ENCODE results near the gene SCN9A.
"Not testable (repeated sequence)": the region's sequence is repeated elsewhere in the genome, so short reads cannot be mapped to it uniquely, and the experiment has no call there.

Gene SCN9A

DNA sequence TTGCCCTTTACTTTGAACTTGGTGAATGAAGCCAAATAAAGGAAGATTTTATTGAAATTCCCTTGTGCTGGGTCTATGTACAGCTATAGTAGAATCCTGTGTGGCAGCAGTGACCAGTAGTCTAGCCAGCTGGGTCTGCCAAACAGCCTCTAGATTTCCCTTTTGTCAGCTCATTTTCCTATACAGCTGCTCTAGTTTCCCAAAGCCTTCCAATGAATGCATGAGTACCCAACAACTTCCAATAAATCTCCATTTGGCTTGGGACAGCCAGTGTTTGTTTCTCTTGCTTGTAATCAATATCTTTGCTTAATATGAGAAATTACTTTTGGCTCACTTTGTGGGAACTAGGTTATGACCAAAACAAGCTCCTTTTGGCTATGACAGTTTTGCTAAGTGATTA lies 43.6 kb downstream of the SCN9A start:
- no peak for DNase-seq

DNA sequence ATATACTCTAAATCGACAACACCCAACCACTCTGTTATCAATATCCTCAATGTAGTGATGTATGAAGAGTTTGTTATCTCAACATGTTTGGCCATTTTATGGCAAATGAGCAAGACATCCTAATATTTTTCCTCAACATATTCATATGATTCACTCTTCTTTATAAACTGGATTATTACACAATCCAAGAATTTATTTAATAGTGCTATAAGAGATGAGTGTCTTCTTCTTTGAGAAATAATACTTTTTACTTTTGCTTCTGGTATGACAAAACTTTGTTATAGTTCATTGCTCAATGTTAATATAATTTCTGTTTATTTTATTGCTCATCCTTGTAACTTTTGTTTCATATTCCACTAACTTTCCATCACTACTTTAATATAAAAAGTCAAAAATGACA lies 44.3 kb downstream of the SCN9A start:
- DNase-seq, result no peak

DNA sequence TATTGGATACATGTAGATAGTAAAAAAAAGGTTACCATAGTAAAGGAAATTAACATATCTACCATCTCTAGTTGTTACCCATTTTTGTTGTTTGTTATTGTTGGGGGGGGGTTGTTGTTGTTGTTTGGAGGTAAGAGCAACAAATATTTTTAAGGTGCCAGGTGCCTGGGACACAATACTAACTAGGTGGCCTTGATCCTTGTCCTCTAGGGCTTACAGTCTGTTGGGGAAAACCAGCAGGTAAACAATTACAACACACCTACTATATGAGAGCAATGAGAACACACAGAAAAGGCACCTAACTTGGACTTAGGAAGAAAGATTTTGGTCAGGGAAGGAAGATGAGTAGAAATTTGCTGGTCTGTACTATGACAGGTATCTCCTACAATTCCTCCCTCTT lies 46.3 kb downstream of the SCN9A start:
- DNase-seq, result no peak

DNA sequence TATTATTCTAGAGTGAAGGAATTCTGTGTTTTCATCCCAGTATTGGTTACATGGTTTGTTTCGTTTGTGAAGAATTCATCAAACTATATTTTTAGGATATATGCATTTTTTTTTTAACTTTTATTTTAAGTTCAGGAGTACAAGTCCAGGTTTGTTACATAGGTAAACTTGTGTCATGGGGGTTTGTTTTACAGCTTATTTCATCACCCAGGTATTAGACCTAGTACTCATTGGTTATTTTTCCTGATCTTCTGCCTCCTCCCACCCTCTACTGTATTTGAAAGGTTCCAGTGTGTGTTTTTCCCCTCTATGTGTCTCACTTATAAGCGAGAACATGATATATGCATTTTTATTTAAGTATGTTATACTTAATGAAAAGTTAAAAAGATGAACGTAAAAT lies 47.6 kb downstream of the SCN9A start:
- DNase-seq, result no peak

DNA sequence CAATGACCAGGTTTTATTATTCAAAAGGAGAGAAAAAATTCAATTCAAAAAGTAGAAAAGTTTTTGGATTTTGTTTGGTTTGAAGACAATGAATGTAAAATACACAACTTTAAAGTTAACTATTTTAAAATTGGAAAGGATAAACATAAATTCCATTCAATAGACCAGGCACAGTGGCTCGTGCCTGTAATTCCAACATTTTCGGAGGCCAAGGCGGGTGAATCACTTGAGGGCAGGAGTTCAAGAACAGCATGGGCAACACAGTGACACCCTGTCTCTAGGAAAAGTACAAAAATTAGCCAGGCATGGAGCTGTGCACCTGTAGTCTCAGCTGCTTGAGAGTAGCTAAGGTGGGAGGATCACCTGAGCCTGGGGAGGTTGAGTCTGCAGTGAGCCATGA lies 54.7 kb downstream of the SCN9A start:
- DNase-seq, result no peak

DNA sequence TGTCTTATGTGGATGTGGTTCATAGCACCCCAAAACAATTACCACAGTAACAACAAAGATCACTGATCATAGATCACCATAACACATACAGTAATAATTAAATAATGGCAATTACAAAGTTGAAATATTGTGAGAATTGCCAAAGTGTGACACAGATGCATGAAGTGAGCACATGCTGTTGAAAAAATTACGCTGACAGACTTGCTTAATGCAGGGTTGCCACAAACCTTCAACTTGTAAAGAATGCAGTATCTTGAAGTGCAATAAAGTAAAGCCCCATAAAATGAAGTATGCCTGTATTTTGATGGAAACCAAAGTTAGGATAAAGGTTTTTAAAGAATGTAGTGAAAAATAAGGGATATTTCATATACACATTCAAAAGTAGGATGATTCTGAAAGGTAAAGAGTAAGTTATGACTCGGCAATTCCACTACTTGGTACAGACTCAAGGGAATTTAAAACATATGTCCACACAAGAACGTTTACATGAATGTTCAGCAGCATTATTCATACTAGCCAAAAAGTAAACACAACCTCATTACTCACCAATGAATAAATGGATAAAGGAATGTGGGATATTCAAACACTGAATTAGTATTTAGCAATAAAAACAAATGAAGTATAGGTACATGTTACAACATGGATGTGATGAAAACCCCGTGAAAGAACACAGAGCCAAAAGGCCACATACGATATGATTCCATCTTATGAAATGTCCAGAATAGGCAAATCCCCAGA lies 61.6 kb downstream of the SCN9A start:
- no peak for DNase-seq

DNA sequence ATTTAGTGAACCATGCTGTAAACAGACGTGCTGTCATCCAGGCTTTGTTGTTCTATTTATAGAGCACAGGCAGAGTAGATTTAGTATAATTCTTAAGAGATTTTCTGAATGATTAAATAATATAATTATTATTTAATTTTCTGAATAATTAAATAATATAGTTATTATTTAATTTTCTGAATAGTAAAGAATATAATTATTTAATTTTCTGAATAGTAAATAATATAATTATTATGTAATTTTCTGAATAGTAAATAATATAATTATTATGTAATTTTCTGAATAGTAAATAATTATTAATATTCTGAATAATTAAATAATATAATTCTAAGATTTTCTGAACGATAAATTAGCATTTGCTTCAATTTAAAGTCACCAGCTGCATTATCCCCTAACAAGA lies 62.9 kb downstream of the SCN9A start:
- DNase-seq, result not testable (repeated sequence)

DNA sequence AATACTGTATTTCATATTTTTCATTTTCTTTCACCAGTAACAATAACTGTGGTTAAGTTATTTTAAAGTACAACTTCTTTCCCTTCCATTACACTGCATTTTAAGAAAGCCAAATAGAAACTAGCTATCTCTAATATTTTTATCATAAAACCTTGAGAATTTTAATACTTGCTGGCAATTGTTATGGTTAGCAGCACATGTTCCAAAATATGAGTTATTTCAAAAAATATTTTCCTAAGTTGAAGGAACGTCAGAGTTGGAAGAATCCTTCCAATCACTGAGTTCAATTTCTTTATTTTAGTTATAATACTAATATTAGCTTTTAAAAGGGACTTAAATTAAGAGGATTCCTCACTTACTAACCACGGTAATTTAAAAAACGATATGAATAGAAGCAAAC lies 68.4 kb downstream of the SCN9A start:
- DNase-seq, result no peak

DNA sequence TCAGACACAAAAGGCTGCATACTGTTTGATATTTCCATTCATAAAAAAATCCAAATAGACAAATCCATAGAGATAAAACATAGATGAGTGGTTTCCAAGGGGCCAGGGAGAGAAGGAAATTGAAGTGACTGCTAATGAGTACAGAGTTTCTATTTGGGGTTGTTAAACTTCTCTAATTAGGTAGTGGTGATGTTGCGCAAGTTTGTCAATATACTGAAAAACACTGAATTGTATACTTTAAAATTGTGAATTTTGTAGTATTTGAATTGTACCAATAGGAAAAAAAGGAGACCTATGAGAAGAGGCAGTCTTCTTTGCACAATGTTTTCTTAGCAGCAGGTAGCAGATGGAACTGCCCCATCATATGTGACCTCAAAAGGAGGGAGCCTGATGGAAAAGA lies 71.1 kb downstream of the SCN9A start:
- no peak for DNase-seq

DNA sequence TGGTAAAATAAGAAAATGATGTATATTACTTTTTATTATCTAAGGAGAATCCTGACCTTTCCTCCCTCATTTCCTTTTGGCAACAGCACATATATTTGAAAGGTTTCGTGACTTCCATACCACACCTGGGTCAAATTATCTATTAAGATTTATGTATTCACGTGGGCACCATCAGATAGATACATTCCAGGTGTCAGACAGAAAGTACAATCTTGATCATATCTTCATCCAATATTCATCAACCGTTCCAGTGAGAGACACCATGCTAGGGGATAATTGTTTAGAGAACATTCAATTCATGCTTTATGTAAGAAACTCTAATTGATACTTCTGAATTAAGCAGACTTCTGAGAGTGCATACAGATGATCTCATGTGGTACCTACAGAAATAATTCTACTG lies 73.7 kb downstream of the SCN9A start:
- no peak for DNase-seq

DNA sequence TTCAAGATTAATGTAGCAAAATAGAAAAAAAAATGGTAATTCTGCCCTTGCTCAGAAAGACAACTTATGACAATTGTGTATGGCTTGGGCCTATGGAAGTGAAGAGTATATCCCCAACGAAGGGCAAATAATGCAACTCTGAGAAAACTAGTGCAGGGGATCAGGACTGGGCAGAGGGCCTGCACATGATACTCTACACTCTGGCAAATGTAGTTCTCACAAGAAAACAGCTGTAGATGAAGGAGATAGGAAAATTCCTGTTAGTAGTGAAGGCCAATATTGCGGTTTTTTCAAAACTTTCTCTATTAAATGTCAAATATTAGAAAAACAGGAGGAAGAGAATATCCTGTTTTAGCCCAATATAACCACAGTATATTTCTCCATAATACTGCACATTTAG lies 77.8 kb downstream of the SCN9A start:
- no peak for DNase-seq

DNA sequence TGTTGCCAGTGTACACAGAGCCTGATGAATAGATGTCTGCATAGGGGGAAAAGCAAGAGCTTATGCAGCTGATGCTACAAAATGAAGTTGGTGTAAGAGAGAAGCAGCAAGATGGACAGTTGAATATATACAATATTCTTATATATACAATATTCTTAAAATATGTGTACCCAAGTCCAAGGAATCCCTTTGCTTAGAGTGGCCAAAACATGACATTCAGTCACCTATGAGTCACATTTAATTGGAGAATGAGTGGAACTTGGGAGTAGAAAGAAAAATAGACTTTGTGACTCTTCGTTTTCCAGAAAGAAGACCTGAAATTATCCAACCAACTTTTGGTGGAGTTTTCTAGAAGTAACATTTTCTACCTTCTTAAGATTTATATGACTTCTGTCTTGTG lies 81.8 kb downstream of the SCN9A start:
- no peak for DNase-seq

DNA sequence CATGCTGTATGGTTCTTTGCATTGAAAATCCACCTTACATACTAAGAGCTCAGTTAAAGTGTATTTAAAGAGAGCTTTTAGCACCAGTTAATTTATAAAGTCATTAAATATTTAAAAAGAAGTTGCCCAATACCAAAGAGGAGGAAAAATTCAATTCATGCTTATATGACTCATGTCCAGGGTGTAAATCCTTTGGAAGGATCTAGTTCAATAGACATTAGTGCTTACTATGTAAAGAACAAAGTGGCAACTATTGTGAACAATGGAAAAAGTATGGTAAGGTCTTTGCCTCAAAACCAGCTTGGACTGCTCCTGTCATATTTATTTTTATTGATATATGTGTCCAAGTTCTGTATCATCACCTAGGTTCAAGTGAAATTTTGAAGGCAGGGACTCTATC lies 90.5 kb downstream of the SCN9A start:
- DNase-seq, result no peak

DNA sequence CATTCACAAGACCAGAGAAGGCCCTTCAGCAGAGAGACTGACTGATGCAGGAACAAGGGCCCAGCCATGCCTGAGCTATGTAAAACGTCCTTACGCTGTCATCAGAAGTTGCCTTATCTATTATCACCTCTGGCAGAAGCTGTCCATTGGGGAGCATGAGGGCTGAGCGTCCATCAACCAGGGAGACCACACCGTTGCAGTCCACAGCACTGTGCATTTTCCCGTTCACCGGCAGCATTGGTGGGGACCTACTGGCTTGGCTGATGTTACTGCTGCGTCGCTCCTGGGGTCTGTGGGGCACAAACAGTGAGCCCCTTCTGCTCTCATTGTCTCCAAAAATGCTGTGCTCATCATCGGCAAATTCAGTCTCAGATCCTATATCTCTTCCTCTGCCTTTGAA lies 91.4 kb downstream of the SCN9A start:
- DNase-seq, result no peak

DNA sequence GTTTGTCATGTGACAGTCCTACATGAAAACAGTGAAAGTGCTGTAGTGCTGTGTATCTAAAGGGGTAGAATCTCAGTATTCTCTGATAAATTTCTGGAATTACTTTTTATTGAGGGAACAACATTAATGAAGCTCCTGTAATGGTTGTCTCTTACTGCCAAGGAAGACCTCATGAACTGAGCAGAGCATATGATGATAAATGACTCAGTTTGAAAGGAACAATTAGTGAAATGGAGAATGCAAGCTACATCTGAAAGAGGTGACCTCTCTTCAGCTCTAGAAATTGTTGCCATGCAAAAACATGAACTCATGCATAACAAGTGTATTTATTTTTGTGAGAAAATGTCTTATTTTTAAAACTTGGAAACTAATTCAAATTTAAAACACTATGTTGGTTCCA lies 93.6 kb downstream of the SCN9A start:
- DNase-seq, result no peak

DNA sequence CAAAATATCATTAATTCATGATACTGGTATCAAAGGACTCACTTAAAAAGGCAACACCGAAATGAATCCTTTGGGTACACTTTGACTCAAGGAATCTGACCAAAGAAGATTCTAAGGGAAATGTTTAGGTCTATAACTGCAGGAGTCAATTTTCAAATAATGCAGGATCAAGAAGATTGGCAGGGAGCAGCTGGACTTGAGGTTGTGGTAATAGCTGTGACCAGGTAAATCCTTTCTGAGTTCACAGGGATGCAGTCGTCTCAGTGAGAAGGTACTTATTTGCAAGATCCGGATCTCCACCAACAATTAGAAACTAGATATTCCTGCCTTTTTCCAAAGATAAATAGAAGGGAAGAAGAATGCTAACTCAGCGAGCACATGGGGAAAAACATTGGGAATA lies 96.9 kb downstream of the SCN9A start:
- no peak for DNase-seq

DNA sequence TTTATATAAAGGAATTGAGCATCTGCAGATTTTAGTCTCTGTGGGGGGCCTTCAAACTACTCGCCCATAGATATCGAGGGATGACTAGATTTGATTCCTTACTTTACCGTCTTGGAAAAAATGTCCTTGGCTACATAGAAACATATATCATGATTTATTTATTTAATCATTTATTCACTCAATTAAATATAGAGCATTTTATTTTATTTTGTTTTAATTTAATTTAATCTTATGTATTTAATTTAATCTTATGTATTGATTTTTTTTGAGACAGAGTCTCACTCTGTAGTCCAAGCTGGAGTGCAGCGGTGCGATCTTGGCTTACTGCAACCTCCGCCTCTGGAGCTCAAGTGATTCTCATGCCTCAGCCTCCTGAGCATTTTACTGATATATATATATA lies 105.4 kb downstream of the SCN9A start:
- no peak for DNase-seq

DNA sequence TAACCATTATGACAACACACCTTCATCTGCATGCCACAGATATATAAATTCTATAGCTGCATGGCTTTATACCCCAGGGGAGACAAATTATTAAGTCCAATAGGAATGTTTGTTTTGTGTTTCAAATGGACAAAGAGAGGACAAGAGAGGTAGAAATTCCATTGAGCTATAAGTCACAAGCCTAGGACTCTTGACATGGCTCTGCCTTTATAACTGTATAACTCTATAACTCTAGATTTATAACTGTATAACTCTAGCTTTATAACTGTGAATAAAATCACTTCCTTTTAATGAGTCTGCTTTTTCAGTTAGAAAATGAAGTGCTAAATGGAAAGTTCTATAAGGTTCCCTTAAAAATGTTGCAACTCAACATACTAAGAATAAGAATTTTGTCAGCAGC lies 106.4 kb downstream of the SCN9A start:
- DNase-seq, result no peak

DNA sequence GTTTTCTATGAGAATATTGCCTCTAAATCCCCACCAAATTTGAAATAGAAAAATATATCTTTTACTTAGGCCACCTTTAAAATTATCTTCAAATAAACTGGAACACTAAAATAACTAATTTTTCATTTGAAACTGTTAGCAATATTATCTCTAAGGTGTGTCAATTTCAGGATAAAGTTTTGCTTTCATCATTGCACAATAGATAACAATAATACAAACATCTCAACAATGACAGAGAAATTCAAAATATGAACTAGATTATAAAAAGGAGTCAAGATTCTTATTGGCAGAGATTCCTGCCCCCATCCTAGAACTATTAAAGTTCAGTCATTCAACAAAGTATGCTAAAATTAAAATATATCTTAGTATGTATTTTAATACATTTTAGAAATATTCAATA lies 117.9 kb downstream of the SCN9A start:
- no peak for DNase-seq

DNA sequence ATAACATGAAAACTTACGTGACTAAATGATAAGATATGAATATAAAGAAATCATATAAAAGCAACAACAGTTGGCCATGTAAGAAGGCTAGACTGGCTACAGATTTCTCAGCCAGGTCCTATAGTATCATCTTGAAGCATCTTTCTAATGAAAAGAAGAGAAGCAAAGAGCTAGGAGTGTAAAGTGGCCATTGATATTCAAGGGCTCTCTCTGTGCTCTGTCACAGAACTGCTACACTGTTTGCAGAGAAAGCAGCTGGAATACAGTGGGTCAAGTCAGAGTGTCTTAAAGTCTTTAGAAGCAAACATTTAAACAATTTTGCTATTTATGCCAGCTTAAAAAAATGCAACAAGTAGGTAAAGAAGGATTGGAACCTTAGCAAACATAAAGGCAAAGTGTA lies 118.8 kb downstream of the SCN9A start:
- DNase-seq, result no peak

DNA sequence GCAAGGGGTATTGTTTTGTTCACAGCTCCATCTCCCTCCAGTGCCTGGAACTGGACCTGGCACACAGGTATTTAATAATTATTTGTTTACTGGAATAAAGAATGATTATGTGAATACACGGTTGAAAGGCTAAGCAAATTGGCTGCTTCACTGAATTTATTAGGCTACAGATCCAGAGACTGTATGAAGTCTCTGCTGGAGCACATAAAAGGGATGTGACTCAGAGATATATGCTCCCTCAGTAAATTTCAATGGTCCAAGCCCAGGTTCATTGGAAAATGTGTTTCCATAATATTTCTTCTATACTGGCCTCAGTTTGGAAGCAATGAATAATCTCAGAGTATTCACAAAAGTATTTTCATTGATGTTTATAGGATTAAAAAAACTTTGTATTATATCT lies 126.4 kb downstream of the SCN9A start:
- DNase-seq, result no peak

DNA sequence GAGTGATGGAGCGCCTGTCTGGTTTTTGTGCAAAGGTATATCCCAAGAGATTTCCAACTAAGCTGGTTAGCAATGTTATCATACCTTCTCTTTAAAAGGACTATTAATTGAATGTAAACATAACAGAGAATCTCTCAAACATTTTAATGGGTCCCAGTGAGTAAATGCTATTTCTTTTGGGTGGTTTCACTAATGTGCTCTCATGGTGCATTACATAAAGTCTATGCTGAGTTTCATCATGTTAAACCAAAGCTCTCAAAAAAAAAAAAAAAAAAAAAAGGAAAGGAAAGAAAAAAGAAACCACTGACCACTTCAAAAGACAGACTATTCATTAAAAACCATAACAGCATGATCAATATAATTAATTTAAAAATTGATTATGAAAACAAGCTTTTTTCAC lies 128.8 kb downstream of the SCN9A start:
- no peak for DNase-seq

DNA sequence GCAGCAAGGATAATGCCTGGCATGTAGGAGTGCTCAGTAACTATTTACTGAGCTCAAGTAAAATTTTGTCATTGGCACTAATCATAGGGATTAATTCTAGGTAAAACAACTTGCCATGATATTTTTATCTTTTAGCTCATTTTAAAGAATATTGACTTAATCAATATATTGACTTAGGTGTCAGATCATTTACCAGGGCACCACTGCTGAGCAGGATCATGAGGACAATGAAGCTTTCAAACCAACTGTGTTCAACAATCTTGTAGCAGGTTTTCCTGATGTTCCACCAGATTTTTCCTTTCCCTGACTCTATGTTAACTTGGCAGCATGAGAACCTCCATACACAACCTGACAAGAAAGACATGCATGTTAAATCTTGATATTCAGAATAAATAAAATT lies 133.4 kb downstream of the SCN9A start:
- DNase-seq, result no peak

DNA sequence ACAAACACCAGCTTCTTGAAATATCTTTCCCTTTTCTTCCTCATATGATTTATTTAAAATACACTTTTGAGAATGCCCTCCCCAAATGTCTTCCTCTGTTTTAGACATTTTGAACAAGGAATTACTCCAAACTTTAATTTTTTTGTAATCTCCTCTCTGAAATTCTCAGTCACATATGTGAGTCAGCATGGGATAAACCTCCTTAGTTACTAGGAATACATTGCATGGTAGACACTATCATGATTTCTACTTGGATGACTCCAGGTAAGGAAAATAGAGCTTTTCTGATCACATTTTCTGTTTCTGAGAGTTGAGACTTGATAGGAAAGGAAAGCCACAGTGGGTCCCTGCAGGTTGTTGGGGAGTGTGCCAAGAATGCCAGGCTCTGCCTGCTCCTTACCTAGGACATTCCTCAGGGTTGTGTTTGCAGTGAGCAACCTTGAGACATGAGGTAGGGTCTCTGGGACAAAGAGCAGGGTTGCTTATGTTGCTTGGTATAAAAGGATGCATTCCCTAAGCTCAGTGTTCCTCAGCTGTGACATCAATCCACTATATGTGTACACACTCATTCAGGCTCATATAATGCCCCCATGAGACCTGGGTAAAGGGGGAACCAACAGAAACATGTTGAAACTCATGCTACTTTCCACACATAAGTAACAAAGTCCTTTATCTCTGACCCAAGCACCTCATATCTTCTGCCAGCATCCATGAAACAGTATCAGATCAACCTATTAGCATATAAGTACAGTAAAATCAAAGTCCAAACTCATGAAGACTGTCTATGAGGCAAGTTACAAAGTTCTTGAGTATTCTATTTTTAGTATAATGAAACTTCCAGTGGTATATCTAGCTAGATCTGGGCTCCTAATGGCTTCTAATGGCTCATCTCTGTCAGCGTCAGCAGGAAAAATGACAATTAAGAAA lies 135.1 kb downstream of the SCN9A start:
- DNase-seq, result no peak

DNA sequence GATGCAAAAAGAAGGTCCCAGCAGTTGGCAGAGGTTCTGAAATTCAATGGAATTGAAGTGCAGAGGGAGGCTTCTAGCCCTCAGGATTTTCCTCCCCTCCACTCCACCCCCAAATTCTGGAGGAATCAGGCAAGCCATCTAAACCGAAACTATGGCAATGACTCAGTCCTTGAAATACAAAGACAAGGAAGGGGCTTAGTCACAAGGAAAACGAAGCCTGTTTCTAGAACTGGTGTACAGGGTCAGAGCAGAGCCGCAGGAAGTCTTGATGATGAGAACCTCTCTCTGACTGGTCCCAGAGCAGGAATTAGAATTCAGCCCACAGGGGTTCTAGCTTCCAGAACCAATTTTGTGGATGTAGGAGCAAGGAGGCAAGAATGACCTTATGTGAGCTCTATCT lies 136.2 kb downstream of the SCN9A start:
- DNase-seq, result no peak
